Fibroblast of villous mesenchyme (primary cell): ENCODE measurements around the gene BANK1. TPM values are rescaled to one million over a fixed set of nuclear protein-coding genes. Genes with fewer than 3 reads are reported as not detected.

Experiments
- DNase-seq: peaks from one replicate; pipeline ENCODE4 v3.0.0-alpha.2; 2010; ENCODE audit warnings: low read depth
- H3K4me3 ChIP-seq: 2 replicates; pipeline ENCODE4 v1.5.1; 2011; ENCODE audit warnings: low read depth, mild to moderate bottlenecking, low read length
- total RNA-seq: library from RNA; depleted of rRNA; stranded (reverse); fragments of >200 nt; gene quantifications from 2 replicates; pipeline ENCODE4 v1.2.3, GENCODE V29; 2012
- TF ChIP-seq, protein P1 (sequence below): IDR thresholded peaks from 2 replicates; pipeline ENCODE4 v1.5.1; 2012; ENCODE audit warnings: low read depth, mild to moderate bottlenecking, low read length; ENCODE audit not compliant: insufficient read depth

The BANK1 gene
- total RNA-seq, 1 donor = 0.86 TPM

DNA sequence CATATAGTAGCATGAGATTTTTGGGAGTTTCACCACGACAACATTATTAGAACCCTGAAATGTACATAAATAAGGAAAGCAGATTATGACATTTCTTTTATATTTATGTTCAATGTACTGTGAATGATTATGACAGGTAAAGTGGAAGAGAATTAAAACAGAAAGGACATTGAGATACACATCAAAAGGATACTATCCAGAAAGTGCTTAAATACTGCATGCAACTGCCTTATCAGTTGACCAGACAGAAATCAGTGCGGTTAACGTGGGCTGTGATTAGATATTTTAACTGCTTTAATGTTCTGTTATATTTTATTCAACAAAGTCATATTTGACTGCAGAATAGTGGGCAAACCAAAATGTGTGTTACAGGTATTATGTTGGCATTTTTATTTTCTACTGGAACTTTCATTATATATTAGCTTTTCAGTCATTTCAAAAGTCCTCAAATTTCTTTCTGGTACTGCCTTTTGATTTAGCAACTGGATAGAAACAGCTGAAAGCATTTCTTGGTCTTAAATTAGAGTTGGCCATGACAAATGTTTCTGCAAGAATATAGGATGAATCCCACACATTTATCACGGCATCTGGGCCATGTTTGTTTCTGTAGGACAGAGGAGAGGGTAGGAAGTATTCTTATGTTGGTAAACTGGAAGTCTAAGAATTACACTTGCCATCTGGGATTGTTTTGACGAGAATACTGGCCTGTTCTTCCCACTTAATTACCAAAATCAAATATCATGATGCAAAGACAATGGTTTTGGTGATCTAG is 299.5 kb downstream of the BANK1 start:
- TF ChIP-seq, protein P1, sequence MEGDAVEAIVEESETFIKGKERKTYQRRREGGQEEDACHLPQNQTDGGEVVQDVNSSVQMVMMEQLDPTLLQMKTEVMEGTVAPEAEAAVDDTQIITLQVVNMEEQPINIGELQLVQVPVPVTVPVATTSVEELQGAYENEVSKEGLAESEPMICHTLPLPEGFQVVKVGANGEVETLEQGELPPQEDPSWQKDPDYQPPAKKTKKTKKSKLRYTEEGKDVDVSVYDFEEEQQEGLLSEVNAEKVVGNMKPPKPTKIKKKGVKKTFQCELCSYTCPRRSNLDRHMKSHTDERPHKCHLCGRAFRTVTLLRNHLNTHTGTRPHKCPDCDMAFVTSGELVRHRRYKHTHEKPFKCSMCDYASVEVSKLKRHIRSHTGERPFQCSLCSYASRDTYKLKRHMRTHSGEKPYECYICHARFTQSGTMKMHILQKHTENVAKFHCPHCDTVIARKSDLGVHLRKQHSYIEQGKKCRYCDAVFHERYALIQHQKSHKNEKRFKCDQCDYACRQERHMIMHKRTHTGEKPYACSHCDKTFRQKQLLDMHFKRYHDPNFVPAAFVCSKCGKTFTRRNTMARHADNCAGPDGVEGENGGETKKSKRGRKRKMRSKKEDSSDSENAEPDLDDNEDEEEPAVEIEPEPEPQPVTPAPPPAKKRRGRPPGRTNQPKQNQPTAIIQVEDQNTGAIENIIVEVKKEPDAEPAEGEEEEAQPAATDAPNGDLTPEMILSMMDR = no peak
- DNase-seq = no peak
- H3K4me3 ChIP-seq = no peak overlapping the region

DNA sequence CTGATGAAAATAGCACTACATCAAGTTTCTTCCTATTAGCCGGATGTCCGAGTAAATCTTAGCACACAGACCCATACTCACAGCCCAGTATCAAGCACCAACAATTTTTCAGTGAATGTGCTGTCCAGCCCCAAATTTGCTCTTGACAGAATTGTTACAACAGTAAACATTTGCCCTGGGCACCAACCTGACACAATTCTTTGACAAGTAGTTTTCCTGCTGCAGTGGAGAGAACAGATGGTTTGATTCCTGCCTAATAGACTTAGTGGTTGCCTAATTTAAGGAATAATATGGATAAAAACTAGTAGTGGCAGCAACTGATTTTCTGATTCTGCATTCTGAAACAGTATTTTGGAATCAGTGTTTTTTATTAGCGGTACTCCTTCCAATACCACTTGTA is 301.1 kb downstream of the BANK1 start:
- TF ChIP-seq, protein P1 = no peak
- DNase-seq = no peak
- no peak overlapping the region for H3K4me3 ChIP-seq

DNA sequence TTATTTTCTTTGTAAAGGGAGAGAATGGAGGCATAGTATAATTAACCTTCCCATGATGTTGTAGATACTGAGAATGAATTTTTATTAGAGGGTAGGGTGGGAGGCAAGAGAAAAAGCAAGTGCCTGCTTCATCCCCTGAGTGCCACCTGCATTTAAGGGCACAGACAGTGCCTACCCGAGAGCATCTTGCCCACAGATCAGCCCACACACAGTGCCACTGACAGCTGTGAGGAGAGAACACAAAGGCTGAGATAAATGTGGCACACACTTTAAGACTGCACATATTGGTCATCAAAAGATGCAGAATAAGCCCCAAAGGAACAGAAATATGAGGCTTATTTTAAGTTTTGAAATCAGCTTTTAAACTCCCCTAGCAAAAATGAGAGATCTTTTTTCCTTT is 304.0 kb downstream of the BANK1 start:
- H3K4me3 ChIP-seq = no peak overlapping the region
- no peak for DNase-seq
- TF ChIP-seq, protein P1 = no peak

DNA sequence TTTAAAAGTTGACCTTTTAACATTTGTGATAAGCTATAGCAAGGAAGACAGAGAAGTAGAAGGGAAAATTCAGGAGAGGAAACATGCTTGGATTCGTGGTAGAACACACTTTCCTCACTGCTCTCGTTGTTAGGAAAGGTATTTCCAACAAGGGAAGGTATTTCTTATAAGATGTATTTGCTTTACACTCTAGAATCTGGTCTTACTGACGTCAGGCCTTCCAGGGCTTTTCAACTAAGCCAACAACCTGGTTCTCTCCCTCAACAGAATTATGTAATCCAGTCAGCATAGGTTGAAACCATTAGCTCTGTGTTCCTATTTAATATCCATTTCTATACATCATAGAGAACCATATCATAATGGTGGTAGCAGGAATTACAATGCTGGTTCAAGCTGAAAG is 312.8 kb downstream of the BANK1 start:
- no peak overlapping the region for H3K4me3 ChIP-seq
- TF ChIP-seq, protein P1 = no peak
- DNase-seq = no peak

DNA sequence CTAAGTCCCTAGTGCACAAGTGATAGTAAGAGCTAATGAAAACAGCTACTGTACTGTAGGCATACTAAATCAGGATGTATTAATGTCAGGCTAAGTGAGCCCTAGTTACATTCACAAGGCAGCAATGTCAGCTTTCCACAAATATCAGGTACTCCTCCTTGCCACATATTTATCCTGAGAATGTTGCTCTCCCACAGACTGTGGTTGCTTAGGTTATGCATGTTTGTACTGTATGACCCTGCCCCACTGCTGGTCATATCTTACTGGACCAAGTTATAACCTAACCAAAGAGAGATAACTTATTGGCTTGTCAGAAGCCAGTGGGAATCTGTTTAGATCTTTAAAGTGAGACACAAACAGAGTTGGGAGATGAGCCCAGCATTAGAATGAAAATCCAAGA is 313.7 kb downstream of the BANK1 start:
- DNase-seq = peak; percentile 48
- no peak overlapping the region for H3K4me3 ChIP-seq
- TF ChIP-seq, protein P1 = no peak

DNA sequence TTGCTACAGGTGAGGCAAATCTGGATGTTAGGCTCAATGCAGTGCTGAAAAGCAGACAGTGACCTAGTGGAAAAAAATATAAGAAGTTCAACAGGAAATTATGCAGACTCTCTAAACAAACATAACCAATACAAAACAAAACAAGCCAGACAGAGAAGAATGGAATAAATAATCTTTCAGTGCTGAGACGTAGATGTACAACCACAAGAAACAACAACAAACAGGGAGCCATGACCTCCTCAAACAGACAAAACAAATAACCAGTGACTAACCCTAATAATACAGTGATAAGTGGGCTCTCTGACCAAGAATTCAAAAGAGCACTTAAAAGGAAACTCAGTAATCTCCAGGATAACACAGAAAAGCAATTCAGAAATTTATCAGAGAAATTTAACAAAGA is 315.5 kb downstream of the BANK1 start:
- TF ChIP-seq, protein P1 = no peak
- no peak overlapping the region for H3K4me3 ChIP-seq

More for the DNA sequence above, 315.5 kb downstream of the BANK1 start:
- no peak for DNase-seq
